ENCODE measurements around the gene RALGPS1.
"Not testable (repeated sequence)": the region's sequence is repeated elsewhere in the genome, so short reads cannot be mapped to it uniquely, and the experiment has no call there.

Gene RALGPS1

DNA sequence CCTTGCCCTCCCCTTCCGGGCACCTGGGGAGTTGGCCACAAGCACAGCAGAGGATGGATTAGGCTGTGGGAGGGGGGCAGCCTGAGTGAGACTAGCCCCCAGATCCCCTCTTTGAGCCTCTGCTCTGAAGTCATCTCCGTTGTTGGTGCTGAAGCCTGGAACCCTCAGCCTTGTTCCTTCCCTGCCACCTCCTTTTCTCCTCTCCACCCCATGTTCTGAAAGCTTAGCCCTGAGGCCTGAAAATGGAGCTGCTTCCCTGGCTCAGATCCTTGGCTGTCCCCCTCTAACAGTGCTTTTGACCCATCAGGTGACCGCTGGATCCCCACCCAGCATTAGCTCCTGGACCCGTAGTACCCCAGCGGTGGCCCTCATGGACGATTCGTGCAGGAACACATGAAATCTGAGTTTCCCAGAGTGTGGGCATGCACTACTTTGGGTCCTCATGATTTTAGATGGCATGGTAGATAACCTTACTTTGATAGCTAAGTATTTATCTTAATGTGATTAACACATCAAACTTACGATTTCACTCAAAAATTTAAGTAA is 229.4 kb downstream of the RALGPS1 start:
- no peak for DNase-seq (ENCODE audit: low read depth)
- TF ChIP-seq, protein P1, sequence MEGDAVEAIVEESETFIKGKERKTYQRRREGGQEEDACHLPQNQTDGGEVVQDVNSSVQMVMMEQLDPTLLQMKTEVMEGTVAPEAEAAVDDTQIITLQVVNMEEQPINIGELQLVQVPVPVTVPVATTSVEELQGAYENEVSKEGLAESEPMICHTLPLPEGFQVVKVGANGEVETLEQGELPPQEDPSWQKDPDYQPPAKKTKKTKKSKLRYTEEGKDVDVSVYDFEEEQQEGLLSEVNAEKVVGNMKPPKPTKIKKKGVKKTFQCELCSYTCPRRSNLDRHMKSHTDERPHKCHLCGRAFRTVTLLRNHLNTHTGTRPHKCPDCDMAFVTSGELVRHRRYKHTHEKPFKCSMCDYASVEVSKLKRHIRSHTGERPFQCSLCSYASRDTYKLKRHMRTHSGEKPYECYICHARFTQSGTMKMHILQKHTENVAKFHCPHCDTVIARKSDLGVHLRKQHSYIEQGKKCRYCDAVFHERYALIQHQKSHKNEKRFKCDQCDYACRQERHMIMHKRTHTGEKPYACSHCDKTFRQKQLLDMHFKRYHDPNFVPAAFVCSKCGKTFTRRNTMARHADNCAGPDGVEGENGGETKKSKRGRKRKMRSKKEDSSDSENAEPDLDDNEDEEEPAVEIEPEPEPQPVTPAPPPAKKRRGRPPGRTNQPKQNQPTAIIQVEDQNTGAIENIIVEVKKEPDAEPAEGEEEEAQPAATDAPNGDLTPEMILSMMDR (conservative IDR thresholded peaks at IDR 0.05; ENCODE audit: low read depth, low read length) = no peak
- no peak overlapping the region for H3K4me3 ChIP-seq (ENCODE audit: low read length)

DNA sequence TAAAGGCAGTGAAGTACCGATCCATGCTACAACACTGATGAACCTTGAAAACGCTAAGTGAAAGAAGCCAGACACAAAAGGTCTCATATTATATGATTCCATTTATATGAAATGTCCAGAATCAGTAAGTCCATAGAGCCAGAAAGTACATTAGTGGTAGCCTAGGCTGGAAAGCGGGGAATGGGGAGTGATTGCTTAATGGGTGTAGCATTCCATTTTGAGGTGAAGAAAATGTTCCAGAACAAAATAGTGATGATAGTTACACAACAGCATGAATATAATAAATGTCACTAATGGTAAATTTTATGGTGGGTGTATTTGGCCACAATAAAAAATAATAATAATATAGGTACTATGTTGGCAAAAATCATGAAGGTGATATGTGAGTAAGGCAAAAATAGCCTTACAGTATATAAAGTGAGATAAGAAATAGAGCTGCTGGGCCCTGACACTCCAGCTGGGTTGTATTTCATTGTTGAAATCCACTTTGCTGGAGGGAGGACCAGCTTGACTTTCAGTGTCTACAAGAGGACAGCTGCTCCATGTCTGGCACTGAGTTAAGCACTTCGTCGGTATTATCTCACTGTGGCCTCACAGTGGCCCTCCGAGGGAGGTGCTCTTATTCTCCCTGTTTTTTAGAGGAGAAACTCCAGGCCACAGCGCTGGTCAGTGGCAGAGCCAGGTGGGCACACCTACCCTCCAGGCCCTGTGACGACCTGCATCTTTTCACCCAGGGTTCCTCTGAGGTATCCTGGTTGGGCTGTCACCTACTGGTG is 230.3 kb downstream of the RALGPS1 start:
- no peak overlapping the region for H3K4me3 ChIP-seq (ENCODE audit: low read length)
- TF ChIP-seq, protein P1 (conservative IDR thresholded peaks at IDR 0.05; ENCODE audit: low read depth, low read length) = no peak
- no peak for DNase-seq (ENCODE audit: low read depth)

DNA sequence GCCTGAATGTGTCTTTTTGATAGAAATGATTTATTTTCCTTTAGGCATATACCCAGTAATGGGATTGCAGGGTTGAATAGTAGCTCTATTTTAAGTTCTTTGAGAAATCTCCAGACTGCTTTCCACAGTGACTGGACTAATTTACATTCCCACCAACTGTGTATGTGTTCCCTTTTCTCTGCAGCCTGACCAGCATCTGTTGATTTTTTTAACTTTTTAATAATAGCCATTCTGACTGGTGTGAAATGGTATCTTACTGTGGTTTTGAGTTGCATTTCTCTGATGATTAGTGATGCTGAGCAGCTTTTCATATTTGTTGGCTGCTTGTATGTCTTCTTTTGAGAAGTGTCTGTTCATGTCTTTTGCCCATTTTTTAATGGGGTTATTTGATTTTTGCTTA is 232.3 kb downstream of the RALGPS1 start:
- not testable (repeated sequence) for H3K4me3 ChIP-seq (ENCODE audit: low read length); DNase-seq (ENCODE audit: low read depth)

DNA sequence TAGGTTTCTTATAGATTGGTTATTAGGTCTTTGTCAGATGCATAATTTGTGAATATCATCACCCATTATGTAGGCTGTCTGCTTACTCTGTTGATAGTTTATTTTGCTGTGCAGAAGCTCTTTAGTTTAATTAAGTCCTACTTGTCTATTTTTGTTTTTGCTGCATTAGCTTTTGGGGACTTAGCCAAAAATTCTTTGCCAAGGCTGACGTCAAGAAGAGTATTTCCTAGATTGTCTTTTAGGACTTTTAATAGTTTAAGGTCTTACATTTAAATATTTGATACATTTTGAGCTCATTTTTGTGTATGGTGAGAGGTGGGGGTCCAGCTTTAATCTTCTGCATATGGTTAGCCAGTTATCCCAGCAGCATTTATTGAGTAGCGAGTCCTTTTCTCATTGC is 232.7 kb downstream of the RALGPS1 start:
- TF ChIP-seq, protein P1 (conservative IDR thresholded peaks at IDR 0.05; ENCODE audit: low read depth, low read length) = no peak
- H3K4me3 ChIP-seq (ENCODE audit: low read length) = no peak overlapping the region
- DNase-seq (ENCODE audit: low read depth) = no peak

DNA sequence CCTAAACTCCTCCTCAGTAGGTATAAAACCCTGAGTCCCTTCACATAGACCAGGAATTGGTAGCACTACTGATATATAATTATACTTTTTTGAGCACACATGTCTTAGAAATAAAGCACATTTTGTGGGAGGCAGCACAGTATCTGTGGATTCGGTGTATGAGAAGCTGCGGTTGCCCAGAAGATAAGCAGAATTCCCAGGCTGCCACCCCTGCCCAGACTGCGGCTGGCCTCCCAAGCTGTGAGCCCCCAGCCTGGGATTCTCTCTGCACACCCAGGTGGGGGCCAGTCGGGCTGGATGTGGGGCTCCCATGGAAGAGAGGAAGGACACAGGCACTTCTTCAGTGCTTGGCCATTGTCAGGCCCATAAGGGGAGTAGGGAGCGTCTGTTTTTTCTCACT is 233.4 kb downstream of the RALGPS1 start:
- DNase-seq (ENCODE audit: low read depth) = no peak
- TF ChIP-seq, protein P1 (conservative IDR thresholded peaks at IDR 0.05; ENCODE audit: low read depth, low read length) = no peak
- no peak overlapping the region for H3K4me3 ChIP-seq (ENCODE audit: low read length)

DNA sequence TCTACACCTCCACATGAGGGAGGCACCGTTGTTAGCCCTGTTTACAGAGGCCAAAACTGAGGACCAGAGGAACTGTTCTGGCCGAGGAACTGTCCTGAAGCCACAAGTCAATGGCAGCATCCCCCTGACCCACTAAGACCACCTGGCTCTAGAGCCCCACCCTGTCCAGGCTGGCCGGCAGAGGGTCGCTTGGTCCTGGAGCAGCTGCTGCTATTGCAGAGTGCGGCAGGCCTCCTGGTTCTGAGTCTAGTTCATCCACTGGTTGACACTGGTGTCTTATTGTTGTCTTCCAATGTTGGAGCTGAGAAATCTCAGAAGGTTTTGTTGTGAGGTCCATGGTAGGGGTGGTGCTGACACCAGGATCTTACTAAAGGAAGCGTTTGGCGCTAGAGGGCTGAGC is 234.4 kb downstream of the RALGPS1 start:
- no peak overlapping the region for H3K4me3 ChIP-seq (ENCODE audit: low read length)
- TF ChIP-seq, protein P1 (conservative IDR thresholded peaks at IDR 0.05; ENCODE audit: low read depth, low read length) = no peak
- DNase-seq (ENCODE audit: low read depth) = no peak

DNA sequence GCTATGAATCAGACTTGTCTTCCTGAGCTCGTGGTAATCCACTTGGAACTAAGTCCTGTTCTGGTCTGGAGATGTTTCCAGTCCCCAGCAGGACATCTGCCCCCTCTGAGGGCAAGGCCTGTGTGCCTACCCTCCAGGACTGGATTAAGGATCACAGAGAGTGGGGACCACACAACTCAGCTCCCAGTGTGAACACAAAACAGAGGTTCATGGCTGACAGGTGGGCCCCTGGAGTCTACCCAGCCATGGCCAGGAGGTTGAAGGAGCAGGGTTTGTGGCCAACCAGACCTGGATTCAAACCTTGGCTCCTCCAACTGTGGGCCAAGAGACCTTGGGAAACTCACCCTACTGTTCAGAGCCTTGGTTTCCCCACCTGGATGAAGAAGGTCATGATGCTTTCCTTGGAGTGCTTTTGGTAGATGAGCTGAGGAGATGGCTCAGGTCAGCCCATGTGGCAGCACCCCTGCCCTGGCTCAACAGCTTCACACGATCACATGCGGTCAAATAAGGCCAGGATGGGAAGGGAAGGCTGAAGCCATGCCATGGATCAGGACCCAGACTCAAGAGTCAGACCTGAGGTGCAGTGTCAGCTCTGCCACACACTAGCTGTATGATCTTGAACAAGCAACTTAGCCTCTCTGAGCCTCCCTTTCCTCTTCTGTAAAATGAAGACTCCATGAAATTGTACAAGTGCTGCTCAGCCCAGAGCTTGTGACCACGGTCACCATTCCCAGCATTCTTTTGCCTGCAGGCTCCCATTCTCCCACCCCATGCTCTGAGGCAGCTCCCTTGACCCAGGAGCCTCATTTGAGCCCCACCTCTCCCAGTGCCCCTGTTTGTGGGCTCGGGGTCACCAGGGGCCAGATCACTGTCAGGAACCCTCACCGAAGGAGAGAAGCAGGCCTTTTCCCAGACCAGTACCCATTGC is 235.1 kb downstream of the RALGPS1 start:
- TF ChIP-seq, protein P1 (conservative IDR thresholded peaks at IDR 0.05; ENCODE audit: low read depth, low read length) = no peak
- DNase-seq (ENCODE audit: low read depth) = no peak
- no peak overlapping the region for H3K4me3 ChIP-seq (ENCODE audit: low read length)

All from retinal pigment epithelial cell (primary cell).